Body of pancreas (tissue), 4 donors: ENCODE data around the gene DNAH2. TPM values are rescaled to one million over a fixed set of nuclear protein-coding genes. Genes with fewer than 3 reads are reported as not detected.
A peak's percentile ranks its signal among the peaks of the same experiment; 100 is the strongest.

ENCODE experiments used
- ATAC-seq: fragments of 150-250 bp; one replicate; pipeline ENCODE4 v1.9.1; 2016
- DNase-seq, 4 donors: peaks; one replicate each; pipeline ENCODE4 v3.0.0-alpha.2; 2019
- H3K27ac ChIP-seq, 4 donors: fragments of 200-600 bp; sonication (generic); 1 replicate in 3 of 4; 2 replicates in 1 of 4; pipeline versions ENCODE4 v1.5.1 to v1.6.1; 2016 to 2019; ENCODE audit warnings: mild to moderate bottlenecking in 1 of 4, mixed read lengths in 1 of 4, moderate library complexity in 1 of 4
- H3K27me3 ChIP-seq, 2 donors: fragments of 200-600 bp; sonication (generic); one replicate each; pipeline ENCODE4 v1.6.0; 2016; ENCODE audit warnings: mild to moderate bottlenecking in 1 of 2
- H3K36me3 ChIP-seq, 2 donors: fragments of 200-600 bp; sonication (generic); replicated peaks in 1 of 2; 2 replicates each; pipeline ENCODE4 v1.5.1; 2016; ENCODE audit warnings: low read depth in 2 of 2; ENCODE audit not compliant: insufficient read depth in 1 of 2
- H3K4me1 ChIP-seq: fragments of 200-600 bp; sonication (generic); one replicate; pipeline ENCODE4 v1.6.0; 2016
- H3K4me3 ChIP-seq, 2 donors: fragments of 200-600 bp; sonication (generic); 1 replicate in 1 of 2; 2 replicates in 1 of 2; pipeline ENCODE4 v1.5.1; 2016 to 2019
- H3K9me3 ChIP-seq, 3 donors: fragments of 200-600 bp; sonication (generic); 1 replicate in 2 of 3; 2 replicates in 1 of 3; pipeline ENCODE4 v1.5.1; 2016
- CTCF ChIP-seq, 7 experiments: fragments of 450-650 bp in 4 of 7; fragments of 200-600 bp in 3 of 7; sonication (generic) in 3 of 7; IDR thresholded peaks; one replicate each; pipeline ENCODE4 v1.5.1; 2016 to 2019; ENCODE audit warnings: antibody characterized with exemption in 7 of 7
- POLR2A ChIP-seq, 3 donors: fragments of 450-650 bp; IDR thresholded peaks; one replicate each; pipeline ENCODE4 v1.6.1; 2016; ENCODE audit warnings: antibody characterized with exemption in 3 of 3, mild to moderate bottlenecking in 2 of 3
- WGBS, 2 donors: methylation state at CpG; one replicate each; pipeline ENCODE4 v1.1.5; 2017; 5-methylcytosine and 5-hydroxymethylcytosine counted together
- intact Hi-C: fragments of 100-400 bp; cut with DNase I; formaldehyde crosslinking; loops from one replicate; pipeline ENCODE4 v1.15.1; 2023
- total RNA-seq, 2 donors: library from RNA; depleted of rRNA; stranded (reverse); fragments of >200 nt; gene quantifications; one replicate each; pipeline ENCODE4 v1.1.0, GENCODE V29; 2016

DNAH2 gene
- total RNA-seq, 2 donors from 2014 or later = 0.26 to 0.66 TPM

GRCh38 chr17:7686222-7687071 is 31.1 kb upstream of the DNAH2 start:
- H3K36me3 ChIP-seq = no peaks in the 10 kb centered on the region
- H3K27me3 ChIP-seq = no peaks in the 10 kb centered on the region
- ATAC-seq (peak; percentile 65), DNase-seq (peak; percentile 69 to 78 (median 76))
- intact Hi-C loops = no loop called here
- no peaks in the 10 kb centered on the region for H3K9me3 ChIP-seq
- 0% methylated on average over 28 to 30 of the region's 30 CpGs for WGBS, 2 donors
- peak overlapping the region; percentile 57 to 66 for H3K4me3 ChIP-seq
- TF ChIP-seq CTCF (IDR thresholded peaks at IDR 0.05) = peak in 4 of 7 experiments; percentile 2 to 23 (median 3)
- peak; percentile 78 to 92 (median 88) for TF ChIP-seq POLR2A (IDR thresholded peaks at IDR 0.05)
- H3K27ac ChIP-seq = peak overlapping the region; percentile 94 to 97 (median 96)
- H3K4me1 ChIP-seq = peaks cover 32% of the 10 kb centered on the region

DNA sequence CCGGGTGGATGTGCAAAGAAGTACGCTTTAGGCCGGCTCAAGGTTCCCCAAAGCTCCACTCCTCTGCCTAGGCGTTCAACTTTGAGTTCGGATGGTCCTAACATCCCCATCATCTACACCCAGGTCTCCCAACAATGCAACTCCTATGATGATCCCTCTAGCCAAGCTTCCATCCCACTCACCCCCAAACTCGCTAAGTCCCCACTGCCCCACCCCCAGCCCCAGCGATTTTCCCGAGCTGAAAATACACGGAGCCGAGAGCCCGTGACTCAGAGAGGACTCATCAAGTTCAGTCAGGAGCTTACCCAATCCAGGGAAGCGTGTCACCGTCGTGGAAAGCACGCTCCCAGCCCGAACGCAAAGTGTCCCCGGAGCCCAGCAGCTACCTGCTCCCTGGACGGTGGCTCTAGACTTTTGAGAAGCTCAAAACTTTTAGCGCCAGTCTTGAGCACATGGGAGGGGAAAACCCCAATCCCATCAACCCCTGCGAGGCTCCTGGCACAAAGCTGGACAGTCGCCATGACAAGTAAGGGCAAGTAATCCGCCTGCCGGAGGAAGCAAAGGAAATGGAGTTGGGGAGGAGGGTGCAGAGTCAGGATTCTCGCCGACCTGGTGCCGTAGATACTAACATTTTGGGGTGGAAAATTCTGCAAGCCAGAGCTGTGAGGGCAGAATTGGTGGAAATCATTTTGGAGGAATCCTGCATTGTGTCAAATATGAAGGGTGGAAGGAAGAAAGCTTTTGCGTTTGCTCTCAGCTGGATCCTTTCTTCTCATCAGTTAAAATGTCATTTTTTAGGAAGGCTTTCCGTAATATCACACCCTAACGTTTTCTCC is 30.3 kb upstream of the DNAH2 start, which contains the start of gene TP53:
TSS of gene TP53 (minus strand) at position 419 of the 836 bp plus-strand sequence. CDS start 10,896 bp downstream, outside the sequence.
- TF ChIP-seq POLR2A (IDR thresholded peaks at IDR 0.05) = peak; percentile 53 to 87 (median 84)
- peak in 2 of 7 experiments; percentile 31 to 35 for TF ChIP-seq CTCF (IDR thresholded peaks at IDR 0.05)
- H3K9me3 ChIP-seq = no peaks in the 10 kb centered on the region
- peak; percentile 89 to 95 (median 94) for DNase-seq
- peak; percentile 66 for ATAC-seq
- intact Hi-C loops = no loop called here
- peak within 1 kb of the TSS; percentile 94 to 97 (median 96) for H3K27ac ChIP-seq
- H3K27me3 ChIP-seq = no peaks in the 10 kb centered on the region
- 0 to 1% methylated on average over 15 to 30 of the region's 30 CpGs for WGBS, 2 donors
- peaks cover 32% of the 10 kb centered on the region for H3K4me1 ChIP-seq
- H3K36me3 ChIP-seq = no peaks in the 10 kb centered on the region
- H3K4me3 ChIP-seq = peak within 1 kb of the TSS; percentile 57 to 66

DNA sequence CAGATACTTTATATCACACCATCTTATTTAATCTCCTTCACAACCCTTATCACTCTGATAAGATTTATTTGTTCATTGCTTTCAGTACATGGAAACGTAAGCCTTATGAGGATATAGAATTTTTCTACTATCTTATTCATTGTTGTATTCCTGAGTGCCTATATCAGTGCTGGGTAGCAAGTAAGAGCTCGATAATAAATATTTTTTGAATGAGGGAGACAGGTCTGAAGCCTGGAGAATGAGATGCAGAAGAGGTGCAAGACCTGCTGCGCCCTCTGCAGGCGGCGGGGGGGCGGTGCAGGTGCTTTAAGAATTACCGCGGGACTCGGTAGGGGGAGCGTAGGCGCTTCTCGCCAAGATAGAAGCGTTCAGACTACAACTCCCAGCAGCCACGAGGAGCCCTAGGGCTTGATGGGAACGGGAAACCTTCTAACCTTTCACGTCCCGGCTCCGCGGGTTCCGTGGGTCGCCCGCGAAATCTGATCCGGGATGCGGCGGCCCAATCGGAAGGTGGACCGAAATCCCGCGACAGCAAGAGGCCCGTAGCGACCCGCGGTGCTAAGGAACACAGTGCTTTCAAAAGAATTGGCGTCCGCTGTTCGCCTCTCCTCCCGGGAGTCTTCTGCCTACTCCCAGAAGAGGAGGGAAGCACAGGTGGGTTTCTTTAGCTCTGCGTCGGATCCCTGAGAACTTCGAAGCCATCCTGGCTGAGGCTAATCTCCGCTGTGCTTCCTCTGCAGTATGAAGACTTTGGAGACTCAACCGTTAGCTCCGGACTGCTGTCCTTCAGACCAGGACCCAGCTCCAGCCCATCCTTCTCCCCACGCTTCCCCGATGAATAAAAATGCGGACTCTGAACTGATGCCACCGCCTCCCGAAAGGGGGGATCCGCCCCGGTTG is 29.4 kb upstream of the DNAH2 start, which contains the start of gene WRAP53:
TSS of gene WRAP53 (plus strand) at position 570 of the 900 bp plus-strand sequence. CDS start at position 742, 172 bp downstream.
- no peaks in the 10 kb centered on the region for H3K27me3 ChIP-seq
- no peaks in the 10 kb centered on the region for H3K9me3 ChIP-seq
- H3K4me3 ChIP-seq = peak within 1 kb of the TSS; percentile 57 to 66
- WGBS, 2 donors = 0 to 1% methylated on average over 23 to 50 of the region's 51 CpGs
- peak; percentile 97 to 99 (median 98) for DNase-seq
- intact Hi-C loops = no loop called here
- H3K36me3 ChIP-seq = no peaks in the 10 kb centered on the region
- peak; percentile 87 for ATAC-seq
- TF ChIP-seq POLR2A (IDR thresholded peaks at IDR 0.05) = peak in 2 of 3 donors; percentile 44 to 55
- peak; percentile 96 to 100 (median 99) for TF ChIP-seq CTCF (IDR thresholded peaks at IDR 0.05)
- peaks cover 32% of the 10 kb centered on the region for H3K4me1 ChIP-seq
- peak within 1 kb of the TSS; percentile 94 to 97 (median 96) for H3K27ac ChIP-seq

DNA sequence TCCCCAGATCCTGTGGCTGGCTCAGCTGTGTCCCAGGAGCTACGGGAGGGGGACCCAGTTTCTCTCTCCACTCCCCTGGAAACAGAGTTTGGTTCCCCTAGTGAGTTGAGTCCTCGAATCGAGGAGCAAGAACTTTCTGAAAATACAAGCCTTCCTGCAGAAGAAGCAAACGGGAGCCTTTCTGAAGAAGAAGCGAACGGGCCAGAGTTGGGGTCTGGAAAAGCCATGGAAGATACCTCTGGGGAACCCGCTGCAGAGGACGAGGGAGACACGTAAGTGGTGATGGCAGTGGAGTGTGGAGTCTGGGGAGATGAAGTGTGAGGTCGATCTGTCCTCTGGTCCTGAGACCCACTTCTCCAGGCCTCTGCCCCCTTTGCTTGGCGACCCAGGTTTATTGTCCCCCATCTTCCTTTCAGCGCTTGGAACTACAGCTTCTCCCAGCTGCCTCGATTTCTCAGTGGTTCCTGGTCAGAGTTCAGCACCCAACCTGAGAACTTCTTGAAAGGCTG is 28.7 kb upstream of the DNAH2 start:
- Histone ChIP-seq H3K4me1 (peaks cover 30% of the 10 kb centered on the region), H3K27me3 (no peaks in the 10 kb centered on the region), H3K9me3 (no peaks in the 10 kb centered on the region), H3K27ac (peak overlapping the region in 3 of 4 donors; percentile 8 to 72 (median 70)), H3K4me3 (peak overlapping the region; percentile 10 to 54), H3K36me3 (no peaks in the 10 kb centered on the region)
- no peak for TF ChIP-seq CTCF (IDR thresholded peaks at IDR 0.05)
- TF ChIP-seq POLR2A (IDR thresholded peaks at IDR 0.05) = no peak
- intact Hi-C loops = no loop called here
- WGBS, 2 donors = 8 to 13% methylated on average over 13 of the region's 13 CpGs
- DNase-seq (no peak), ATAC-seq (no peak)
